Transverse colon (tissue), 4 donors: ENCODE measurements around the gene DISC1. TPM values are rescaled to one million over a fixed set of nuclear protein-coding genes. Genes with fewer than 3 reads are reported as not detected.

ENCODE experiments used
- DNase-seq: peaks from one replicate; pipeline ENCODE4 v3.0.0-alpha.2; 2019
- H3K27ac ChIP-seq, 4 donors: fragments of 200-600 bp; sonication (generic); 2 replicates each; pipeline ENCODE4 v1.5.1; 2016 to 2018; ENCODE audit warnings: inconsistent platforms in 4 of 4
- H3K27me3 ChIP-seq: fragments of 200-600 bp; sonication (generic); 2 replicates; pipeline ENCODE4 v1.5.1; 2017; ENCODE audit warnings: inconsistent platforms
- H3K36me3 ChIP-seq, 4 donors: fragments of 200-600 bp; sonication (generic); 2 replicates each; pipeline ENCODE4 v1.5.1; 2017 to 2019; ENCODE audit warnings: inconsistent platforms in 4 of 4
- H3K4me1 ChIP-seq, 4 donors: fragments of 200-600 bp; sonication (generic); 2 replicates each; pipeline ENCODE4 v1.5.1; 2017 to 2020; ENCODE audit warnings: inconsistent platforms in 4 of 4
- H3K4me3 ChIP-seq, 4 donors: fragments of 200-600 bp; sonication (generic); 1 replicate in 1 of 4; 2 replicates in 3 of 4; pipeline versions ENCODE4 v1.5.1 to v1.6.1; 2017 to 2019; ENCODE audit warnings: inconsistent platforms in 4 of 4
- H3K9me3 ChIP-seq, 2 donors: fragments of 200-600 bp; sonication (generic); 2 replicates each; pipeline ENCODE4 v1.5.1; 2017 to 2019; ENCODE audit warnings: inconsistent platforms in 2 of 2
- EP300 ChIP-seq: sonication (generic); formaldehyde crosslinking; IDR thresholded peaks from one replicate; pipeline ENCODE4 v1.6.1; 2017; ENCODE audit warnings: antibody characterized with exemption, low read depth
- POLR2A ChIP-seq: fragments of 450-650 bp; IDR thresholded peaks from one replicate; pipeline ENCODE4 v1.6.1; 2016; ENCODE audit warnings: antibody characterized with exemption, mild to moderate bottlenecking, moderate library complexity
- POLR2AphosphoS5 ChIP-seq, 3 donors: sonication (generic); formaldehyde crosslinking; IDR thresholded peaks; one replicate each; pipeline ENCODE4 v1.6.1; 2016; ENCODE audit warnings: antibody characterized with exemption in 3 of 3
- WGBS, 2 donors: methylation state at CpG; one replicate each; pipeline ENCODE4 v1.1.5; 2018; ENCODE audit warnings: low coverage in 1 of 2; 5-methylcytosine and 5-hydroxymethylcytosine counted together
- in situ Hi-C, 4 donors: fragments of 200-750 bp; cut with MboI; loops; one replicate each; pipeline versions ENCODE4 v1.15.0 to v1.15.1; 2017; ENCODE audit warnings: low sequenced_read_pairs in 3 of 4, low pct_ligation_motif_present in 1 of 4, low pct_unique_long_range_greater_than_20kb in 1 of 4
- intact Hi-C: fragments of 100-400 bp; cut with DNase I; formaldehyde crosslinking; loops from one replicate; pipeline ENCODE4 v1.15.1; 2023; ENCODE audit warnings: low total_unique reads
- total RNA-seq, 4 donors: library from RNA; depleted of rRNA; stranded (reverse); fragments of >200 nt; gene quantifications; one replicate each; pipeline ENCODE4 v1.1.0, GENCODE V29; 2016
- TF ChIP-seq, protein P1 (sequence below), 5 experiments: fragments of 200-600 bp in 3 of 5; fragments of 450-650 bp in 2 of 5; sonication (generic) in 3 of 5; IDR thresholded peaks; 1 replicate in 2 of 5; 2 replicates in 3 of 5; pipeline ENCODE4 v1.5.1; 2016 to 2017; ENCODE audit warnings: antibody characterized with exemption in 5 of 5, inconsistent platforms in 3 of 5, mild to moderate bottlenecking in 2 of 5, moderate library complexity in 1 of 5

The DISC1 gene
- total RNA-seq, 4 donors from 2014 or later: 7.8 to 20.3 (median 11.5) TPM

DNA sequence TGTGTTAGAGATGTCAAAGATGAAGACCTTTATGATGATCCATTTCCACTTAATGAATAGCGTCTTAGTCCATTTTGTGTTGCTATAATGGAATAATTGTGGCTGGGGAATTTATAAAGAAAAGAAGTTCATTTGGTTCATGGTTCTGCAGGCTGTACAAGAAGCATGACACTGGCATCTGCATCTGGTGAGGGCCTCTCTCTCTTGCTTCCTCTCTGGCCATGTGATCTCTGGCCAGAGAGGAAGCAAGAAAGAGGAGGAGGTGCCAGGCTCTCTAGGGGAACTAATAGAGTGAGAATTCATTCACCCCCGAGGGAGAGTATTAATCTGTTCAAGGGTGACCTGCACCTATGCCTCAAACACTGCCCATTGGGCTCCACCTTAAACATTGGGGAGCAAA is 242.8 kb downstream of the DISC1 start:
- Histone ChIP-seq H3K27ac (no peak overlapping the region), H3K36me3 (no peaks in the 10 kb centered on the region), H3K4me1 (peaks cover 0 to 11% (median 2%) of the 10 kb centered on the region in 4 donors), H3K27me3 (no peaks in the 10 kb centered on the region), H3K9me3 (no peaks in the 10 kb centered on the region), H3K4me3 (no peak overlapping the region)
- no peak for TF ChIP-seq EP300
- WGBS, 2 donors: 84 to 94% methylated on average over 1 to 2 of the region's 2 CpGs
- intact Hi-C loops: no loop called here
- in situ Hi-C loops: loop anchor here in 3 of 4 donors (10.0 to 25.0 kb wide), 3 partner anchors 743 to 1368 kb away; no protein-coding TSS in a partner anchor
- DNase-seq: no peak

GRCh38 chr1:231871471-231871870 is 244.9 kb downstream of the DISC1 start:
- H3K9me3 ChIP-seq: no peaks in the 10 kb centered on the region
- no peak overlapping the region for H3K4me3 ChIP-seq
- 90 to 100% methylated on average over 1 to 6 of the region's 6 CpGs for WGBS, 2 donors
- TF ChIP-seq POLR2AphosphoS5 (IDR thresholded peaks at IDR 0.05): no peak
- TF ChIP-seq, protein P1, sequence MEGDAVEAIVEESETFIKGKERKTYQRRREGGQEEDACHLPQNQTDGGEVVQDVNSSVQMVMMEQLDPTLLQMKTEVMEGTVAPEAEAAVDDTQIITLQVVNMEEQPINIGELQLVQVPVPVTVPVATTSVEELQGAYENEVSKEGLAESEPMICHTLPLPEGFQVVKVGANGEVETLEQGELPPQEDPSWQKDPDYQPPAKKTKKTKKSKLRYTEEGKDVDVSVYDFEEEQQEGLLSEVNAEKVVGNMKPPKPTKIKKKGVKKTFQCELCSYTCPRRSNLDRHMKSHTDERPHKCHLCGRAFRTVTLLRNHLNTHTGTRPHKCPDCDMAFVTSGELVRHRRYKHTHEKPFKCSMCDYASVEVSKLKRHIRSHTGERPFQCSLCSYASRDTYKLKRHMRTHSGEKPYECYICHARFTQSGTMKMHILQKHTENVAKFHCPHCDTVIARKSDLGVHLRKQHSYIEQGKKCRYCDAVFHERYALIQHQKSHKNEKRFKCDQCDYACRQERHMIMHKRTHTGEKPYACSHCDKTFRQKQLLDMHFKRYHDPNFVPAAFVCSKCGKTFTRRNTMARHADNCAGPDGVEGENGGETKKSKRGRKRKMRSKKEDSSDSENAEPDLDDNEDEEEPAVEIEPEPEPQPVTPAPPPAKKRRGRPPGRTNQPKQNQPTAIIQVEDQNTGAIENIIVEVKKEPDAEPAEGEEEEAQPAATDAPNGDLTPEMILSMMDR (IDR thresholded peaks at IDR 0.05): no peak
- no peak for DNase-seq
- H3K27ac ChIP-seq: no peak overlapping the region
- in situ Hi-C loops (loop anchor here in 2 of 4 donors (25.0 kb wide), 2 partner anchors 741 to 1366 kb away; no protein-coding TSS in a partner anchor), intact Hi-C loops (loop anchor here (5.0 kb wide), 1 partner anchor 899 kb away; no protein-coding TSS in a partner anchor)
- peaks cover 0 to 11% (median under 1%) of the 10 kb centered on the region in 4 donors for H3K4me1 ChIP-seq
- H3K27me3 ChIP-seq: no peaks in the 10 kb centered on the region
- no peaks in the 10 kb centered on the region for H3K36me3 ChIP-seq

GRCh38 chr1:231871878-231872277 is 245.3 kb downstream of the DISC1 start:
- TF ChIP-seq, protein P1 (IDR thresholded peaks at IDR 0.05): no peak
- no peak for TF ChIP-seq POLR2AphosphoS5 (IDR thresholded peaks at IDR 0.05)
- no peak for TF ChIP-seq EP300
- no peak for TF ChIP-seq POLR2A
- no peaks in the 10 kb centered on the region for H3K9me3 ChIP-seq
- in situ Hi-C loops: loop anchor here in 2 of 4 donors (25.0 kb wide), 2 partner anchors 740 to 1365 kb away; no protein-coding TSS in a partner anchor
- intact Hi-C loops: loop anchor here (5.0 kb wide), 1 partner anchor 900 kb away; no protein-coding TSS in a partner anchor
- H3K4me3 ChIP-seq: no peak overlapping the region
- no peak for DNase-seq
- H3K27ac ChIP-seq: no peak overlapping the region
- no peaks in the 10 kb centered on the region for H3K27me3 ChIP-seq
- peaks cover 0 to 11% (median 0%) of the 10 kb centered on the region in 4 donors for H3K4me1 ChIP-seq
- no peaks in the 10 kb centered on the region for H3K36me3 ChIP-seq
- WGBS, 2 donors: 68 to 93% methylated on average over 3 to 5 of the region's 5 CpGs

- no peak overlapping the region for H3K4me3 ChIP-seq
- in situ Hi-C loops: loop anchor here in 2 of 4 donors (25.0 kb wide), 2 partner anchors 740 to 1365 kb away; no protein-coding TSS in a partner anchor
- H3K27me3 ChIP-seq: no peaks in the 10 kb centered on the region
- no peaks in the 10 kb centered on the region for H3K9me3 ChIP-seq
- WGBS, 2 donors: 86 to 89% methylated on average over 1 of the region's 1 CpG
- H3K27ac ChIP-seq: no peak overlapping the region
- TF ChIP-seq, protein P1 (IDR thresholded peaks at IDR 0.05): no peak
- TF ChIP-seq POLR2A: no peak
- no peak for TF ChIP-seq POLR2AphosphoS5 (IDR thresholded peaks at IDR 0.05)
- no peak for TF ChIP-seq EP300
- intact Hi-C loops: loop anchor here (5.0 kb wide), 1 partner anchor 900 kb away; no protein-coding TSS in a partner anchor
- no peaks in the 10 kb centered on the region for H3K36me3 ChIP-seq
- peaks cover 0 to 5% (median 0%) of the 10 kb centered on the region in 4 donors for H3K4me1 ChIP-seq
- no peak for DNase-seq
Observed at GRCh38 chr1:231872461-231872910, 245.9 kb downstream of the DISC1 start.
